Tibial nerve (tissue), 4 donors: Measurements from ENCODE around the gene GHR.

ENCODE experiments used
- EP300 ChIP-seq, 2 donors: sonication (generic); formaldehyde crosslinking; IDR thresholded peaks; one replicate each; pipeline ENCODE4 v1.6.1; 2017; ENCODE audit warnings: antibody characterized with exemption in 2 of 2, mild to moderate bottlenecking in 1 of 2
- POLR2A ChIP-seq, 2 donors: fragments of 450-650 bp; IDR thresholded peaks; one replicate each; pipeline ENCODE4 v1.6.1; 2017; ENCODE audit warnings: antibody characterized with exemption in 2 of 2, mild to moderate bottlenecking in 2 of 2, moderate library complexity in 2 of 2
- TF ChIP-seq, protein P1 (sequence below), 5 experiments: fragments of 200-600 bp in 3 of 5; fragments of 450-650 bp in 2 of 5; sonication (generic) in 3 of 5; IDR thresholded peaks; one replicate each; pipeline ENCODE4 v1.5.1; 2016 to 2019; ENCODE audit warnings: antibody characterized with exemption in 5 of 5, mild to moderate bottlenecking in 3 of 5, moderate library complexity in 2 of 5

DNA sequence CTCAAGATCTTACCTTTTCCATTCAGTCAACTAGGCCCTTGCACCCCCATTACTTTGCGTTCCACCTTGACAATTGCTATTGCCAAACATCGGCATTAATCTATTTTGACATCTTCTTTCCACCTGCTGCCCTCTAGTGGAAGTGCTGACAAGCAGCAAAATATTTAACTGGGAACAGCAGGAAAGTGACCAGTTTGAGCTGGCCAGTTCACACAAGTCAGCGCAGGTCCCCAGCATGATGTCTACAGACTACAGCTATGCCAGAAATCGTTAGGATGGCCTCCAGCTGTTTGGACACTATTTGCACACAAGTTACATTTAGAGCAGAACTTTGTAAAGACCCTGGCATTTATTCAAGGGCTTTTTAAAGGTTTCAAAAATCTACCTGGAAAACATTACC lies 160.1 kb downstream of the GHR start:
- TF ChIP-seq EP300 (IDR thresholded peaks at IDR 0.05) (peak in 1 of 2 donors; percentile 36), POLR2A (IDR thresholded peaks at IDR 0.05) (no peak)
- TF ChIP-seq, protein P1, sequence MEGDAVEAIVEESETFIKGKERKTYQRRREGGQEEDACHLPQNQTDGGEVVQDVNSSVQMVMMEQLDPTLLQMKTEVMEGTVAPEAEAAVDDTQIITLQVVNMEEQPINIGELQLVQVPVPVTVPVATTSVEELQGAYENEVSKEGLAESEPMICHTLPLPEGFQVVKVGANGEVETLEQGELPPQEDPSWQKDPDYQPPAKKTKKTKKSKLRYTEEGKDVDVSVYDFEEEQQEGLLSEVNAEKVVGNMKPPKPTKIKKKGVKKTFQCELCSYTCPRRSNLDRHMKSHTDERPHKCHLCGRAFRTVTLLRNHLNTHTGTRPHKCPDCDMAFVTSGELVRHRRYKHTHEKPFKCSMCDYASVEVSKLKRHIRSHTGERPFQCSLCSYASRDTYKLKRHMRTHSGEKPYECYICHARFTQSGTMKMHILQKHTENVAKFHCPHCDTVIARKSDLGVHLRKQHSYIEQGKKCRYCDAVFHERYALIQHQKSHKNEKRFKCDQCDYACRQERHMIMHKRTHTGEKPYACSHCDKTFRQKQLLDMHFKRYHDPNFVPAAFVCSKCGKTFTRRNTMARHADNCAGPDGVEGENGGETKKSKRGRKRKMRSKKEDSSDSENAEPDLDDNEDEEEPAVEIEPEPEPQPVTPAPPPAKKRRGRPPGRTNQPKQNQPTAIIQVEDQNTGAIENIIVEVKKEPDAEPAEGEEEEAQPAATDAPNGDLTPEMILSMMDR (IDR thresholded peaks at IDR 0.05) = peak; percentile 69 to 79 (median 72)
